GM12878 (cell line): ENCODE measurements around the gene ZMYND11. TPM values are rescaled to one million over a fixed set of nuclear protein-coding genes. Genes with fewer than 3 reads are reported as not detected.

Experiments
- ATAC-seq: fragments of 200-7000 bp; cut with Tn5 transposase; 3 replicates; pipeline ENCODE4 v1.9.1; 2020; ENCODE audit warnings: mild to moderate bottlenecking, moderate library complexity
- BruUV-seq: library from RNA; stranded (reverse); fragments of 400-500 nt; replicated peaks from 2 replicates; lab custom pipeline; 2021; lab: Mats Ljungman, UMichigan
- CTCF ChIA-PET: fragments of 300-600 bp; sonication (Branson Sonifier 250); formaldehyde crosslinking; extraction: SDS; loops from one replicate; lab custom pipeline; 2021; ENCODE audit warnings: inconsistent platforms; lab: Yijun Ruan, JAX
- POLR2A ChIA-PET: fragments of 350-600 bp; formaldehyde crosslinking; extraction: SDS; loops from one replicate; lab custom pipeline; 2021; ENCODE audit warnings: inconsistent platforms; lab: Charles Lee
- RAD21 ChIA-PET: fragments of 300-600 bp; sonication (Branson Sonifier 250); formaldehyde crosslinking; loops from one replicate; lab custom pipeline; 2023; ENCODE audit warnings: antibody characterized with exemption; ENCODE audit not compliant: unreplicated experiment; lab: Charles Lee
- SMC1A ChIA-PET: fragments of 300-600 bp; sonication (Branson Sonifier 250); formaldehyde crosslinking; loops from one replicate; lab custom pipeline; 2023; ENCODE audit not compliant: unreplicated experiment, uncharacterized antibody; lab: Charles Lee
- DNase-seq: peaks from one replicate; pipeline ENCODE4 v3.0.0-alpha.2; 2011; ENCODE audit warnings: low read depth, low spot score
- FAIRE-seq: peaks from 3 replicates; lab custom pipeline; 2011; peaks lifted over from hg19 to GRCh38; lab: Jason Lieb, UNC
- H2AFZ ChIP-seq: 2 replicates; pipeline ENCODE4 v1.6.0; 2011; ENCODE audit warnings: low read depth, low read length, control low read depth; ENCODE audit not compliant: control insufficient read depth
- H3K27ac ChIP-seq: 2 replicates; pipeline ENCODE4 v1.5.1; 2011; ENCODE audit warnings: control low read depth; ENCODE audit not compliant: control insufficient read depth, insufficient read depth
- H3K27me3 ChIP-seq, 2 experiments: replicated peaks in 1 of 2; 2 replicates each; pipeline versions ENCODE4 v1.6.0 to v1.6.1; 2011; ENCODE audit warnings: low read length in 1 of 2; ENCODE audit not compliant: control insufficient read depth in 2 of 2, insufficient read depth in 2 of 2
- H3K36me3 ChIP-seq, 2 experiments: 2 replicates each; pipeline ENCODE4 v1.5.1; 2011; ENCODE audit warnings: low read length in 1 of 2; ENCODE audit not compliant: control insufficient read depth in 2 of 2, insufficient read depth in 2 of 2
- H3K4me1 ChIP-seq: 2 replicates; pipeline ENCODE4 v1.6.1; 2011; ENCODE audit warnings: mild to moderate bottlenecking, low read length, moderate library complexity, mixed read lengths; ENCODE audit not compliant: control insufficient read depth, insufficient read depth
- H3K4me2 ChIP-seq: 2 replicates; pipeline ENCODE4 v1.6.0; 2011; ENCODE audit warnings: control low read depth; ENCODE audit not compliant: control insufficient read depth, insufficient read depth
- H3K4me3 ChIP-seq: fragments of 200-600 bp; sonication (generic); 2 replicates; pipeline ENCODE4 v1.5.1; 2016
- H3K79me2 ChIP-seq: 2 replicates; pipeline ENCODE4 v1.6.0; 2011; ENCODE audit warnings: low read length; ENCODE audit not compliant: control insufficient read depth, insufficient read depth
- H3K9ac ChIP-seq: 2 replicates; pipeline ENCODE4 v1.8.0; 2011; ENCODE audit warnings: low read length, control low read depth, mixed read lengths; ENCODE audit not compliant: control insufficient read depth, insufficient read depth
- H3K9me3 ChIP-seq: replicated peaks from 3 replicates; pipeline ENCODE4 v1.5.1; 2011; ENCODE audit warnings: mild to moderate bottlenecking, low read length; ENCODE audit not compliant: control insufficient read depth, insufficient read depth
- H4K20me1 ChIP-seq: 2 replicates; pipeline ENCODE4 v1.6.0; 2011; ENCODE audit not compliant: control insufficient read depth, insufficient read depth
- BMI1 ChIP-seq: fragments of 450-650 bp; IDR thresholded peaks from 2 replicates; pipeline ENCODE4 v1.6.1; 2016; ENCODE audit warnings: mild to moderate bottlenecking, moderate library complexity, borderline replicate concordance
- CHD1 ChIP-seq: IDR thresholded peaks from 2 replicates; pipeline ENCODE4 v1.6.1; 2012; ENCODE audit warnings: low read depth, low read length, improper control_type of control experiment
- EGR1 ChIP-seq, 2 experiments: IDR thresholded peaks; 1 replicate in 1 of 2; 2 replicates in 1 of 2; pipeline ENCODE4 v1.6.1; 2011 to 2012; ENCODE audit warnings: low read depth in 2 of 2, low read length in 2 of 2, borderline replicate concordance in 1 of 2, mild to moderate bottlenecking in 1 of 2, moderate library complexity in 1 of 2
- EP300 ChIP-seq, 2 experiments: fragments of 150-350 bp in 1 of 2; IDR thresholded peaks; 2 replicates each; pipeline ENCODE4 v1.6.1; 2011 to 2012; ENCODE audit warnings: low read depth in 2 of 2, low read length in 2 of 2, borderline replicate concordance in 1 of 2, improper control_type of control experiment in 1 of 2, inconsistent platforms in 1 of 2; ENCODE audit not compliant: control insufficient read depth in 1 of 2
- ESRRA ChIP-seq: IDR thresholded peaks from 2 replicates; pipeline ENCODE4 v1.6.1; 2012; ENCODE audit warnings: mild to moderate bottlenecking, low read length, improper control_type of control experiment
- GABPA ChIP-seq: IDR thresholded peaks from 2 replicates; pipeline ENCODE4 v1.6.1; 2014; ENCODE audit warnings: antibody characterized with exemption, low read depth, mild to moderate bottlenecking, inconsistent platforms
- HCFC1 ChIP-seq: fragments of 150-350 bp; IDR thresholded peaks from 2 replicates; pipeline ENCODE4 v1.6.1; 2014; ENCODE audit warnings: low read length
- HDGF ChIP-seq: fragments of 450-650 bp; IDR thresholded peaks from 2 replicates; pipeline ENCODE4 v1.6.1; 2016; ENCODE audit warnings: antibody characterized with exemption
- IKZF1 ChIP-seq: fragments of 450-650 bp; conservative IDR thresholded peaks from 2 replicates; pipeline ENCODE4 v1.6.1; 2017; ENCODE audit warnings: antibody characterized with exemption, mild to moderate bottlenecking
- IKZF2 ChIP-seq, 2 experiments: fragments of 450-650 bp; IDR thresholded peaks; 2 replicates each; pipeline ENCODE4 v1.6.1; 2017; ENCODE audit warnings: mild to moderate bottlenecking in 2 of 2, moderate library complexity in 2 of 2
- KLF5 ChIP-seq: fragments of 450-650 bp; IDR thresholded peaks from 2 replicates; pipeline ENCODE4 v1.6.1; 2014; ENCODE audit warnings: mild to moderate bottlenecking; ENCODE audit not compliant: partially characterized antibody
- NFXL1 ChIP-seq: fragments of 450-650 bp; IDR thresholded peaks from 2 replicates; pipeline ENCODE4 v1.6.1; 2017; ENCODE audit warnings: antibody characterized with exemption, mild to moderate bottlenecking, borderline replicate concordance
- PAX5 ChIP-seq: IDR thresholded peaks from 2 replicates; pipeline ENCODE4 v1.6.1; 2011; ENCODE audit warnings: low read depth, low read length, borderline replicate concordance
- SREBF1 ChIP-seq: IDR thresholded peaks from 2 replicates; pipeline ENCODE4 v1.6.1; 2012; ENCODE audit warnings: mild to moderate bottlenecking, low read length
- SRF ChIP-seq, 2 experiments: IDR thresholded peaks; 2 replicates each; pipeline ENCODE4 v1.6.1; 2011; ENCODE audit warnings: low read depth in 2 of 2, low read length in 2 of 2, mild to moderate bottlenecking in 1 of 2, moderate library complexity in 1 of 2
- TBL1XR1 ChIP-seq: IDR thresholded peaks from 2 replicates; pipeline ENCODE4 v1.6.1; 2012; ENCODE audit warnings: low read depth, low read length, improper control_type of control experiment
- ZNF217 ChIP-seq: fragments of 450-650 bp; IDR thresholded peaks from 2 replicates; pipeline ENCODE4 v1.6.1; 2017; ENCODE audit warnings: antibody characterized with exemption, mild to moderate bottlenecking
- ZZZ3 ChIP-seq: IDR thresholded peaks from 2 replicates; pipeline ENCODE4 v1.6.1; 2011; ENCODE audit warnings: low read depth; ENCODE audit not compliant: control insufficient read depth, insufficient read length
- WGBS: methylation state at CpG from one replicate; pipeline ENCODE4 v1.1.6; 2016; ENCODE audit warnings: low lambda C conversion rate; ENCODE audit not compliant: insufficient replicate concordance, insufficient coverage; ENCODE audit errors: missing lambda C conversion rate; 5-methylcytosine and 5-hydroxymethylcytosine counted together
- in situ Hi-C: fragments of 300-500 bp; cut with MboI; formaldehyde crosslinking; loops from 9 replicates; pipeline ENCODE4 v1.14.3; 2018; ENCODE audit warnings: mixed read lengths
- intact Hi-C: fragments of 100-400 bp; cut with micrococcal nuclease; formaldehyde crosslinking; loops from one replicate; pipeline ENCODE4 v1.14.2; 2022; ENCODE audit not compliant: unreplicated experiment
- polyA plus RNA-seq, 11 experiments: library from polyadenylated mRNA; depleted of rRNA in 4 of 11; unstranded in 6 of 11; stranded (reverse) in 5 of 11; fragments of >200 nt; fragmentation: Nextera tagmentation in 4 of 11; fragmentation: Illumina TruSeq in 1 of 11; extraction: Ambion mirVana in 4 of 11; extraction: Trizol in 1 of 11; gene quantifications; 1 replicate in 1 of 11; 2 replicates in 10 of 11; pipeline versions ENCODE4 v1.2.1 to v1.2.3, GENCODE V29; 2011 to 2016; ENCODE audit warnings: inconsistent platforms in 2 of 11, missing spikeins in 2 of 11, low read depth in 1 of 11
- total RNA-seq, 4 experiments: library from RNA; depleted of rRNA in 3 of 4; stranded (reverse); fragments of >200 nt in 3 of 4; fragmentation: Illumina TruSeq in 1 of 4; extraction: Trizol in 1 of 4; gene quantifications; 2 replicates each; pipeline versions ENCODE4 v1.2.1 to v1.2.3, GENCODE V29; 2013 to 2021
- TF ChIP-seq, protein P1 (sequence below): IDR thresholded peaks from 2 replicates; pipeline ENCODE4 v1.6.1; 2012; ENCODE audit warnings: improper control_type of control experiment, low read depth, low read length; ENCODE audit not compliant: insufficient replicate concordance

ZMYND11 gene
- total and polyA plus RNA-seq, 10 of the 15 experiments (the other 5 are each of a cell fraction or from before 2014, with no cell fraction given), result 3.3 to 24.4 (median 13.1) TPM

DNA sequence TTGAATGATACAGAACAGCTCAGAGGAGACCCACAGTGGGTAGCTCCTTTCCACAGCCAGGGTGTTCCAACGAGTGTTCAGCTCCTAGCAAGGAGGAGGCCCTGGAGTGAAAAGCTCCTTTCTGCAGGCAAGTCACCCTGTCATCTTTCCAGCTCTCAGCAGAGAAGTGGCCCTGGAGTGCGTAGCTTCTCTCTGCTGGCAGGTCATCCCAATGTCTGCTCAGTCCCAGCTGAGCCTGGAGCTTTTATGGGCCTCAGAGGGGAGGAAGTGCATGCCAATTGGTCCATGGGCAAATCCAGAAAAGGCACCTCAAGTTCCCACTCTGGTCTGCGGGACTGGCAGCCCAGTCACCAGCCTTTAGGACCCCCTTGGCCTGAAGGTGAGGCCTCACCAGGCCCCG, 30.8 kb upstream of the ZMYND11 start:
- no peaks in the 10 kb centered on the region; the same call in 2 of the 3 replicates for H3K9me3 ChIP-seq
- SMC1A ChIA-PET, result no interaction called here
- no peak overlapping the region for H3K9ac ChIP-seq
- POLR2A ChIA-PET, result no interaction called here
- H3K36me3 ChIP-seq, result no peaks in the 10 kb centered on the region
- no peak overlapping the region for H2AFZ ChIP-seq
- H3K27ac ChIP-seq, result no peak overlapping the region
- TF ChIP-seq IKZF2 (IDR thresholded peaks at IDR 0.05) (no peak), EP300 (IDR thresholded peaks at IDR 0.05; ENCODE audit: borderline replicate concordance in 1 of 2, control insufficient read depth in 1 of 2, low read depth in 2 of 2, low read length in 2 of 2) (no peak), HDGF (no peak), ZNF217 (no peak), BMI1 (no peak), CHD1 (no peak), ZZZ3 (no peak), IKZF1 (no peak), KLF5 (no peak), ESRRA (no peak), PAX5 (no peak), TBL1XR1 (no peak), HCFC1 (no peak), SRF (IDR thresholded peaks at IDR 0.05; ENCODE audit: low read depth in 2 of 2, low read length in 2 of 2) (no peak), GABPA (no peak), SREBF1 (no peak), EGR1 (IDR thresholded peaks at IDR 0.05; ENCODE audit: borderline replicate concordance in 1 of 2, low read depth in 2 of 2, low read length in 2 of 2) (no peak), NFXL1 (no peak)
- TF ChIP-seq, protein P1, sequence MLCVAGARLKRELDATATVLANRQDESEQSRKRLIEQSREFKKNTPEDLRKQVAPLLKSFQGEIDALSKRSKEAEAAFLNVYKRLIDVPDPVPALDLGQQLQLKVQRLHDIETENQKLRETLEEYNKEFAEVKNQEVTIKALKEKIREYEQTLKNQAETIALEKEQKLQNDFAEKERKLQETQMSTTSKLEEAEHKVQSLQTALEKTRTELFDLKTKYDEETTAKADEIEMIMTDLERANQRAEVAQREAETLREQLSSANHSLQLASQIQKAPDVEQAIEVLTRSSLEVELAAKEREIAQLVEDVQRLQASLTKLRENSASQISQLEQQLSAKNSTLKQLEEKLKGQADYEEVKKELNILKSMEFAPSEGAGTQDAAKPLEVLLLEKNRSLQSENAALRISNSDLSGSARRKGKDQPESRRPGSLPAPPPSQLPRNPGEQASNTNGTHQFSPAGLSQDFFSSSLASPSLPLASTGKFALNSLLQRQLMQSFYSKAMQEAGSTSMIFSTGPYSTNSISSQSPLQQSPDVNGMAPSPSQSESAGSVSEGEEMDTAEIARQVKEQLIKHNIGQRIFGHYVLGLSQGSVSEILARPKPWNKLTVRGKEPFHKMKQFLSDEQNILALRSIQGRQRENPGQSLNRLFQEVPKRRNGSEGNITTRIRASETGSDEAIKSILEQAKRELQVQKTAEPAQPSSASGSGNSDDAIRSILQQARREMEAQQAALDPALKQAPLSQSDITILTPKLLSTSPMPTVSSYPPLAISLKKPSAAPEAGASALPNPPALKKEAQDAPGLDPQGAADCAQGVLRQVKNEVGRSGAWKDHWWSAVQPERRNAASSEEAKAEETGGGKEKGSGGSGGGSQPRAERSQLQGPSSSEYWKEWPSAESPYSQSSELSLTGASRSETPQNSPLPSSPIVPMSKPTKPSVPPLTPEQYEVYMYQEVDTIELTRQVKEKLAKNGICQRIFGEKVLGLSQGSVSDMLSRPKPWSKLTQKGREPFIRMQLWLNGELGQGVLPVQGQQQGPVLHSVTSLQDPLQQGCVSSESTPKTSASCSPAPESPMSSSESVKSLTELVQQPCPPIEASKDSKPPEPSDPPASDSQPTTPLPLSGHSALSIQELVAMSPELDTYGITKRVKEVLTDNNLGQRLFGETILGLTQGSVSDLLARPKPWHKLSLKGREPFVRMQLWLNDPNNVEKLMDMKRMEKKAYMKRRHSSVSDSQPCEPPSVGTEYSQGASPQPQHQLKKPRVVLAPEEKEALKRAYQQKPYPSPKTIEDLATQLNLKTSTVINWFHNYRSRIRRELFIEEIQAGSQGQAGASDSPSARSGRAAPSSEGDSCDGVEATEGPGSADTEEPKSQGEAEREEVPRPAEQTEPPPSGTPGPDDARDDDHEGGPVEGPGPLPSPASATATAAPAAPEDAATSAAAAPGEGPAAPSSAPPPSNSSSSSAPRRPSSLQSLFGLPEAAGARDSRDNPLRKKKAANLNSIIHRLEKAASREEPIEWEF, result no peak
- TF ChIP-seq, all 136 proteins: peak for 0
- no peak for DNase-seq
- no peak for ATAC-seq
- Histone ChIP-seq H3K4me3 (no peak overlapping the region), H4K20me1 (no peaks in the 10 kb centered on the region), H3K4me2 (no peak overlapping the region), H3K4me1 (no peaks in the 10 kb centered on the region), H3K79me2 (no peaks in the 10 kb centered on the region), H3K27me3 (no peaks in the 10 kb centered on the region)
- BruUV-seq, result no TSS peak
- in situ Hi-C loops (no loop called here), intact Hi-C loops (no loop called here)
- whole genome bisulfite sequencing, result 20% methylated on average over 4 of the region's 4 CpGs
- CTCF ChIA-PET, result no interaction called here
- RAD21 ChIA-PET, result no interaction called here
- FAIRE-seq, result no peak
